Osteoblast (primary cell): Measurements from ENCODE around the gene TYROBP. TPM values are rescaled to one million over a fixed set of nuclear protein-coding genes. Genes with fewer than 3 reads are reported as not detected.

Source experiments
- DNase-seq: peaks from one replicate; pipeline ENCODE4 v3.0.0; 2011; ENCODE audit warnings: low spot score, mixed read lengths; ENCODE audit not compliant: insufficient read length; ENCODE audit errors: missing footprints
- H2AFZ ChIP-seq: 2 replicates; pipeline ENCODE4 v1.6.0; 2011; ENCODE audit warnings: mild to moderate bottlenecking, low read length
- H3K27ac ChIP-seq: 2 replicates; pipeline ENCODE4 v1.5.1; 2011; ENCODE audit warnings: mild to moderate bottlenecking, low read depth, low read length, moderate library complexity
- H3K27me3 ChIP-seq: 2 replicates; pipeline ENCODE4 v1.6.0; 2012; ENCODE audit warnings: mild to moderate bottlenecking, control low read depth, inconsistent platforms, low read length, moderate library complexity; ENCODE audit not compliant: insufficient read depth
- H3K36me3 ChIP-seq: 2 replicates; pipeline ENCODE4 v1.5.1; 2011; ENCODE audit warnings: mild to moderate bottlenecking, low read length, control low read depth, moderate library complexity; ENCODE audit not compliant: insufficient read depth
- H3K4me1 ChIP-seq: 2 replicates; pipeline ENCODE4 v1.5.1; 2011; ENCODE audit warnings: mild to moderate bottlenecking, low read length, control low read depth, moderate library complexity; ENCODE audit not compliant: insufficient read depth
- H3K4me2 ChIP-seq: 2 replicates; pipeline ENCODE4 v1.6.0; 2011; ENCODE audit warnings: mild to moderate bottlenecking, low read length; ENCODE audit not compliant: insufficient read depth
- H3K4me3 ChIP-seq: fragments of 200-600 bp; sonication (generic); 3 replicates; pipeline ENCODE4 v1.5.1; 2012; ENCODE audit warnings: mild to moderate bottlenecking, low read length, inconsistent platforms; ENCODE audit not compliant: insufficient read depth
- H3K79me2 ChIP-seq: 2 replicates; pipeline ENCODE4 v1.6.0; 2012; ENCODE audit warnings: mild to moderate bottlenecking, low read length, control low read depth, inconsistent platforms; ENCODE audit not compliant: insufficient read depth
- H3K9me3 ChIP-seq: 2 replicates; pipeline ENCODE4 v1.5.1; 2011; ENCODE audit warnings: low read depth, low read length, control low read depth
- H4K20me1 ChIP-seq: 2 replicates; pipeline ENCODE4 v1.6.0; 2012; ENCODE audit warnings: mild to moderate bottlenecking, low read length, control low read depth; ENCODE audit not compliant: insufficient read depth
- total RNA-seq: library from RNA; depleted of rRNA; stranded (reverse); fragments of >200 nt; gene quantifications from 2 replicates; pipeline ENCODE4 v1.2.3, GENCODE V29; 2012
- TF ChIP-seq, protein P1 (sequence below): IDR thresholded peaks from 2 replicates; pipeline ENCODE4 v1.5.1; 2011; ENCODE audit warnings: mild to moderate bottlenecking, low read depth, low read length, moderate library complexity; ENCODE audit errors: extremely low read depth

TYROBP gene
- total RNA-seq, 1 donor = 0.36 TPM

DNA sequence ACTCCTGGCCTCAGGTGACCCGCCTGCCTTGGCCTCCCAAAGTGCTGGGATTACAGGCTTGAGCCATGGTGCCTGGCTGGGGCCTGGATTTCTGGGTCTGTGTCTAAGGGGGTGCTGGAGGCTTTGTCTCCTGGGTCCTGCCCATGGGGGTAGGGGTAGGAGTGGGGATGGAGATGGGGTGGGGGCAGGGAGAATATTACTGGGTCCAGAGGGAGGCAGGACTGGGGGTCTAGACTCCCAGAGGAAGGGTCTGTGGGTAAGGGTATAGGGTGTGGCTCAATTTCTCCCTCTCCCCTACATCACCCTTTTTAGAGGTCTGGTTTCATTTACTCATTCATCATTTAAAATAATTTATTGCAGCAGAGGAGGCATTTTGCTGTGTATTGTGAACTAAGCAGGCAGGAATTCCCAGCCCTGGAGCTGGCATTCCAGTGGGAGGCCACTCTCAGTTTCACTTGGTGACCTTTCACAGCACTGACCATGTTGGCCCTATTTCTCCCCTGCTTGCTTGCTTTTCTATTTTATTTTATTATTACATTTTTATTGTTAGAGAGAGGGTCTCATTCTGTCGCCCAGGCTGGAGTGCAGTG, 6.9 kb downstream of the TYROBP start:
- H3K27me3 ChIP-seq = no peaks in the 10 kb centered on the region
- no peak overlapping the region for H2AFZ ChIP-seq
- H4K20me1 ChIP-seq = no peaks in the 10 kb centered on the region
- peak overlapping the region; percentile 97 for H3K4me2 ChIP-seq
- peaks cover 23% of the 10 kb centered on the region for H3K4me1 ChIP-seq
- H3K4me3 ChIP-seq = peak overlapping the region; percentile 86
- no peaks in the 10 kb centered on the region for H3K9me3 ChIP-seq
- TF ChIP-seq, protein P1, sequence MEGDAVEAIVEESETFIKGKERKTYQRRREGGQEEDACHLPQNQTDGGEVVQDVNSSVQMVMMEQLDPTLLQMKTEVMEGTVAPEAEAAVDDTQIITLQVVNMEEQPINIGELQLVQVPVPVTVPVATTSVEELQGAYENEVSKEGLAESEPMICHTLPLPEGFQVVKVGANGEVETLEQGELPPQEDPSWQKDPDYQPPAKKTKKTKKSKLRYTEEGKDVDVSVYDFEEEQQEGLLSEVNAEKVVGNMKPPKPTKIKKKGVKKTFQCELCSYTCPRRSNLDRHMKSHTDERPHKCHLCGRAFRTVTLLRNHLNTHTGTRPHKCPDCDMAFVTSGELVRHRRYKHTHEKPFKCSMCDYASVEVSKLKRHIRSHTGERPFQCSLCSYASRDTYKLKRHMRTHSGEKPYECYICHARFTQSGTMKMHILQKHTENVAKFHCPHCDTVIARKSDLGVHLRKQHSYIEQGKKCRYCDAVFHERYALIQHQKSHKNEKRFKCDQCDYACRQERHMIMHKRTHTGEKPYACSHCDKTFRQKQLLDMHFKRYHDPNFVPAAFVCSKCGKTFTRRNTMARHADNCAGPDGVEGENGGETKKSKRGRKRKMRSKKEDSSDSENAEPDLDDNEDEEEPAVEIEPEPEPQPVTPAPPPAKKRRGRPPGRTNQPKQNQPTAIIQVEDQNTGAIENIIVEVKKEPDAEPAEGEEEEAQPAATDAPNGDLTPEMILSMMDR = no peak
- H3K79me2 ChIP-seq = peaks cover 21% of the 10 kb centered on the region
- H3K36me3 ChIP-seq = peaks cover 5% of the 10 kb centered on the region
- H3K27ac ChIP-seq = peak overlapping the region; percentile 72
- peak; percentile 94 for DNase-seq

DNA sequence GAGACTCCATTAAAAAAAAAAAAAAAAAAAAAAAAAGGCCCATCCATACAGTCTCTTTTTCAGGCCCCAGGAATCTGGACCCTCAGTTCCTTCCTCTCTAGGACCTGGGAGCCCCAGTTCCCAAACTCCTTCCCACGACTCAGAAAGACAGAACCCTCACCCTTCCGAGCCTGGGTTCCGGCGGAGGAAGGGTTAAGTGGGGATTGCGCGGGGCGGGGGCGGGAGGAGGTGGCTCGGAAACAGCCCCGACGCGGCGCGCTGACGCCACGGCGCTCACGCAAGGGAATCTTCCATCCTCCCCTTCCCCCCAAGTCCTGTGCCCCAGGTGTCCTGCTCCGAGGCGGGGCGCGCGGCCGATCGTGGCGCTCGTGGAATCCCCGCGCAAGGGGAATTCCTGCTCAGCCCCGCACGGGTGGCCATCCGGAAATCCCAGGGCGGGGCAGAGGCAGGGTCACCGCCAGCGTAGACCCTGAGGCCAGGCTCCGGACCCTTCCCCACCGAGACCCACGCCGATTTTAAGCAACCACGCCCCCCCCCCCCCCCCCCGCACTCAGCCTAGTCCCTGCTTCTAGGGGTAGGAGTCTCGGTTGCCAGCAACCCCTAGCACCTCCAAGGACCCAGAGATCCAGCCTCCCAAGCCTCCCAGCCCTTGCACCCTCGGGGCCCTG, 8.4 kb downstream of the TYROBP start:
- Histone ChIP-seq H3K4me2 (peak overlapping the region; percentile 97), H3K27me3 (no peaks in the 10 kb centered on the region), H3K4me1 (peaks cover 23% of the 10 kb centered on the region), H4K20me1 (no peaks in the 10 kb centered on the region), H3K4me3 (peak overlapping the region; percentile 86), H3K27ac (peak overlapping the region; percentile 72), H3K9me3 (no peaks in the 10 kb centered on the region), H2AFZ (peak overlapping the region; percentile 88), H3K36me3 (peaks cover 13% of the 10 kb centered on the region), H3K79me2 (peaks cover 21% of the 10 kb centered on the region)
- peak; percentile 97 for DNase-seq
- TF ChIP-seq, protein P1 = no peak

DNA sequence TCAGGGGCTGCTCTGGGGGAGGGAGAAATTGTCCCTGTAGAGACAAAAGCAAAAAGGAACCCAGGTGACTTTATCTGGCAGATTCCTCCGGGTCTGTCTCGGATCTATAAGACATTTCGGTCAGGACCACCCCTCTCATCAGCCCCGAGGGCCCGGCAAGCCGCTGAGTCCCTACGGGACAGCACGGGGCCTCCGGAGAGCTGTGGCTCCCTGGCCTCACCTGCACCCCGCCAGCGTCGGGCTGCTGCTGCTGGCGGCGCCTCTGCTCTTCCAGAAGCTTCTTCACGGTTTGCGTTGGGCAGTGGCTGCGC, 9.6 kb downstream of the TYROBP start:
- no peak for DNase-seq
- Histone ChIP-seq H3K4me3 (peak overlapping the region; percentile 86), H3K9me3 (no peaks in the 10 kb centered on the region), H3K79me2 (peaks cover 21% of the 10 kb centered on the region), H3K4me1 (peaks cover 21% of the 10 kb centered on the region), H2AFZ (peak overlapping the region; percentile 78), H4K20me1 (no peaks in the 10 kb centered on the region), H3K27ac (no peak overlapping the region), H3K4me2 (peak overlapping the region; percentile 97), H3K27me3 (no peaks in the 10 kb centered on the region), H3K36me3 (peaks cover 23% of the 10 kb centered on the region)
- TF ChIP-seq, protein P1 = no peak

DNA sequence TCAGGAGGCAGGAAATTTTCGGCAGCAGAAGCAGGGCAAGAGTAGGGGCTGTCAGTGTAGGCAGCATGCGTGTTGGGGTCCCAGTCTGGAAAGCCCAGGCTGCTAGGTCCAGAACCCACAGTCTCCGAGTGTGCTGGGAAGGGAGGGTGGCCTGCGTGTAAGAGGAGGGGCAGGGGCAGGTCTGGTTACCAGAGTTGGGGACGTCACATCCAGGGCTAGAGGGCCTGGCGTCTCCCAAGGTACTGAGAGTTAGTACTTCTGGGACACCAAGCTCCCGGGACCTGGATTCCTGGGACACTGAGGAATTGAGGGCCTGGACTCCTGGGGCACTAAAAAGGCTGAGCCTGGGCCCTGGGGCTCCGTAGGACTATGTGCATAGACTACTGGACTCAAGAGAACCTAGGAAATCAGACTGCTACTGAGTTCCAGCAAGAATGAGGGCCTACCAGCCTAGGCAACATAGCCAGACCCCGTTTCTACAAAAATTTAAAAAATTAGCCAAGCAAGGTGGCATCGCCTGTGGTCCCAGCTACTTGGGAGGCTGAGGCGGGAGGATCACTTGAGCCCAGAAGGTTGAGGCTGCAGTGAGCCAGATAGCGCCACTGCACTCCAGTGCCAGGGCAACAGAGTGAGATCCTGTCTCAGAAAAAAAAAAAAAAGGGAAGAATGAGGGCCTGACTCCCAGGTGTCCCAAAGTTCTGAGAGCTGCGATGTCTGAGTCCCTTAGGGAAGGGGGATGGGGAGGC, 10.2 kb downstream of the TYROBP start:
- no peaks in the 10 kb centered on the region for H3K9me3 ChIP-seq
- peak overlapping the region; percentile 86 for H3K4me3 ChIP-seq
- peak; percentile 43 for DNase-seq
- no peak overlapping the region for H3K27ac ChIP-seq
- H3K4me1 ChIP-seq = peaks cover 18% of the 10 kb centered on the region
- H3K36me3 ChIP-seq = peaks cover 28% of the 10 kb centered on the region
- H3K27me3 ChIP-seq = no peaks in the 10 kb centered on the region
- H3K79me2 ChIP-seq = peaks cover 21% of the 10 kb centered on the region
- peak overlapping the region; percentile 97 for H3K4me2 ChIP-seq
- TF ChIP-seq, protein P1 = no peak
- peak overlapping the region; percentile 78 for H2AFZ ChIP-seq
- H4K20me1 ChIP-seq = no peaks in the 10 kb centered on the region
